Ascending aorta (tissue), 2 donors: ENCODE measurements around the gene DRC1. TPM values are rescaled to one million over a fixed set of nuclear protein-coding genes. Genes with fewer than 3 reads are reported as not detected.

Source experiments
- DNase-seq, 2 donors: peaks; one replicate each; pipeline ENCODE4 v3.0.0-alpha.2; 2019; ENCODE audit warnings: low spot score in 2 of 2
- H3K27ac ChIP-seq, 2 donors: fragments of 200-600 bp; sonication (generic); one replicate each; pipeline ENCODE4 v1.5.1; 2016 to 2017; ENCODE audit warnings: mild to moderate bottlenecking in 1 of 2
- H3K27me3 ChIP-seq: fragments of 200-600 bp; sonication (generic); one replicate; pipeline ENCODE4 v1.5.1; 2017
- H3K36me3 ChIP-seq, 2 donors: fragments of 200-600 bp; sonication (generic); one replicate each; pipeline ENCODE4 v1.5.1; 2016
- H3K4me1 ChIP-seq, 2 donors: fragments of 200-600 bp; sonication (generic); one replicate each; pipeline ENCODE4 v1.5.1; 2016 to 2017; ENCODE audit warnings: mild to moderate bottlenecking in 1 of 2
- H3K4me3 ChIP-seq, 2 donors: fragments of 200-600 bp; sonication (generic); one replicate each; pipeline ENCODE4 v1.5.1; 2016 to 2017; ENCODE audit warnings: mild to moderate bottlenecking in 1 of 2
- H3K9me3 ChIP-seq, 2 donors: fragments of 200-600 bp; sonication (generic); one replicate each; pipeline ENCODE4 v1.5.1; 2016
- intact Hi-C: fragments of 100-400 bp; cut with DNase I; formaldehyde crosslinking; loops from one replicate; pipeline ENCODE4 v1.15.1; 2023
- total RNA-seq: library from RNA; depleted of rRNA; stranded (reverse); fragments of >200 nt; gene quantifications from one replicate; pipeline ENCODE4 v1.1.0, GENCODE V29; 2016
- TF ChIP-seq, protein P1 (sequence below), 3 experiments: fragments of 200-600 bp in 2 of 3; fragments of 450-650 bp in 1 of 3; sonication (generic) in 2 of 3; IDR thresholded peaks; one replicate each; pipeline ENCODE4 v1.5.1; 2016 to 2019; ENCODE audit warnings: antibody characterized with exemption in 3 of 3, mild to moderate bottlenecking in 1 of 3, moderate library complexity in 1 of 3

DRC1 gene
- total RNA-seq, 1 donor from 2014 or later, result not detected

DNA sequence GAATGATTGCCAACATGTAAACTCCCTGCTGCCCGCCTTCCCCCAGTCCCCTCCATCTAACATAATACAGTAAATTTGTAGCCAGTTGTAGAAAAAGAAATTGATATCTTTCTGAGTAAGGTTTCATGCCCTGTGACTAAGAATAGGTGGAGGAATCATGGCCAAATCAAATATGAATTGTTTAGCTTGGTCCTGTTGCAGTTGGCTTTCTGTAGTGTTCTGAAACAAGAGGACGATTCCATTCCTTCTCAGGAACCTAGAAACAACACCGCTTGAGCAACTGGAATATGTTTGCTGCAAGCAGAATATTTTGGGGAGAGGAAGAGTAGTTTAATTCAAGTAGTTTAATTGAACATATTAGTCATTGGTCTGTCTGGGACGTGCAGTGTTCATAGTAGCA lies 7.0 kb upstream of the DRC1 start:
- Histone ChIP-seq H3K9me3 (no peaks in the 10 kb centered on the region), H3K36me3 (no peaks in the 10 kb centered on the region), H3K4me3 (no peak overlapping the region), H3K4me1 (peaks cover 0 to 4% of the 10 kb centered on the region in 2 donors), H3K27me3 (no peaks in the 10 kb centered on the region), H3K27ac (no peak overlapping the region)
- TF ChIP-seq, protein P1, sequence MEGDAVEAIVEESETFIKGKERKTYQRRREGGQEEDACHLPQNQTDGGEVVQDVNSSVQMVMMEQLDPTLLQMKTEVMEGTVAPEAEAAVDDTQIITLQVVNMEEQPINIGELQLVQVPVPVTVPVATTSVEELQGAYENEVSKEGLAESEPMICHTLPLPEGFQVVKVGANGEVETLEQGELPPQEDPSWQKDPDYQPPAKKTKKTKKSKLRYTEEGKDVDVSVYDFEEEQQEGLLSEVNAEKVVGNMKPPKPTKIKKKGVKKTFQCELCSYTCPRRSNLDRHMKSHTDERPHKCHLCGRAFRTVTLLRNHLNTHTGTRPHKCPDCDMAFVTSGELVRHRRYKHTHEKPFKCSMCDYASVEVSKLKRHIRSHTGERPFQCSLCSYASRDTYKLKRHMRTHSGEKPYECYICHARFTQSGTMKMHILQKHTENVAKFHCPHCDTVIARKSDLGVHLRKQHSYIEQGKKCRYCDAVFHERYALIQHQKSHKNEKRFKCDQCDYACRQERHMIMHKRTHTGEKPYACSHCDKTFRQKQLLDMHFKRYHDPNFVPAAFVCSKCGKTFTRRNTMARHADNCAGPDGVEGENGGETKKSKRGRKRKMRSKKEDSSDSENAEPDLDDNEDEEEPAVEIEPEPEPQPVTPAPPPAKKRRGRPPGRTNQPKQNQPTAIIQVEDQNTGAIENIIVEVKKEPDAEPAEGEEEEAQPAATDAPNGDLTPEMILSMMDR (IDR thresholded peaks at IDR 0.05), result no peak
- DNase-seq, result no peak
- intact Hi-C loops, result no loop called here

DNA sequence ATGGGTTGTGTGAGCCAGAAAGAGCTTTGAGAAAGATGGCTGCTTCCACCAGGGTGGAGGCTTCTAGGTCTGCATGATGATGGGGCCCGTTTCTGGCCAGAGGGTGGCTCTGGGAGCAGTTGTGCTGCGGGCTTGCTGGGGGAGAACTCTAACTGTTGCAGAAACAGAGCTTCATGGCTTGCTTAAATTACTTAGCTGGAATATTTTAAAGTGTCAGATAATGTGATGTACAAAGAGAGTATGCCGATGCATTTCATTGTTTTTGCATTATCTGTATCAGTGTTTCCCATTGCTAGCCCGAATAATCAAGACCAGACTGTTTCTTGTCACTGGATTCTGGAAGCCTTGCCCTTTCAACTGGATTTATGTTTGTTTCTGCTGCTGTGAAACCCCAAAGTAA lies 6.3 kb upstream of the DRC1 start:
- H3K27ac ChIP-seq, result no peak overlapping the region
- intact Hi-C loops, result no loop called here

DNA sequence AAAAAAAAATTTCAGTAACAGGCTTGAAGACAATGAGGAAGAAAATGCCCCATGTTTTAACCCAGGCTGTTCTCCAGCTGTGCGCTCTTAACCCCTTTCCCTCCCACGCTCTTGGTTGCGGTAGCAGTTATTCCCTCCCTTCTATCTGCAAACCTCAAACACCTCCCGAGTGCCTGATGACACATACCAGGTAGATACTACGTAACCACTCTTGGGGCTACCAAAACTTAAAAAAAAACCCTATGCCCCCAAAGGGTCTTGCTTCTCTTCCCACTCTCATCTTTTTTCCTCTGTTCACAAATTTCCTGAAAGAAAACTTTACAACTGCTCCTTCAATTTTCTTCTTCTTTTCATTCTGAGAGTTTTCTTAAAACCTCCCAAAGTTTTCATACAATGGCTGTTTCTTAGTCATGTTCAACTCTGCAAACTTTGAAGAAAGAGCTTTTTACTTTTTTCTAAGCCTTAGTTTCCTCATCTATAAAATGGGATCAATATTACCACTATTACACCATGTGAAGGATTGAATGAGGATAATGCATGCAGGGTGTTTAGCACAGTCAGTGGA lies 4.9 kb upstream of the DRC1 start:
- Histone ChIP-seq H3K27me3 (no peaks in the 10 kb centered on the region), H3K27ac (no peak overlapping the region), H3K4me1 (peaks cover 0 to 4% of the 10 kb centered on the region in 2 donors), H3K4me3 (no peak overlapping the region), H3K36me3 (no peaks in the 10 kb centered on the region), H3K9me3 (no peaks in the 10 kb centered on the region)
- intact Hi-C loops, result no loop called here
- TF ChIP-seq, protein P1 (IDR thresholded peaks at IDR 0.05), result no peak
- DNase-seq, result no peak

More for the DNA sequence above, 6.3 kb upstream of the DRC1 start:
- no peaks in the 10 kb centered on the region for H3K27me3 ChIP-seq
- H3K9me3 ChIP-seq, result no peaks in the 10 kb centered on the region
- peaks cover 0 to 4% of the 10 kb centered on the region in 2 donors for H3K4me1 ChIP-seq
- H3K36me3 ChIP-seq, result no peaks in the 10 kb centered on the region
- DNase-seq, result no peak
- TF ChIP-seq, protein P1 (IDR thresholded peaks at IDR 0.05), result no peak
- H3K4me3 ChIP-seq, result no peak overlapping the region

DNA sequence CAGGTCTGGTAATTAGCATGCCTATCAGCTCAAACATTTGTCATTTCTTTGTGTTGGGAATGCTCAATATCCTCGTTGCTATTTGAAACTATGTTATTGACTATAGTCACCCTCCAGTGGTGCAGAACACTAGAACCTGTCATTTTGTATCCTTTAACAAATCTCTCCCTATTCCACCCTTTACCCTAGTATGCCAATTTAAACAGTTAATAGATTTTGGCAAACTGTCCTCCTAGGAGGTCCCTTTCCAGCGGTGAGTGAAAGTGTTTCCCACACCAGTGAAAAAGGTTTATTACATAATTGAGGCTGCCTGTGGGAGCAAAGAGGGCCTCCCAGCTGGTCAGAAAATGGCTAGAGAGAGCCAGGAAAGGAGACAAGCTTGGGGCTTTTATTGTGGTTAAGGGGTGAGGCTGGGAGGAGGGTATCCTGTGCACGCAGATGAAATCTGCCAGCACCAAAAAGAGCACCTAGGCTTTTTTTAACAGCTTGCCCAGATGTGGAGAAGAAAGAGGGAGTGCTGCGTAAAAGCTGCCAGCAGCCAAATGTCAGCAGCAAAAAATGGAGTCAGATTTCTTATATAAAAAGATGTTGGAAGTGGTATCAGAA lies 1.8 kb upstream of the DRC1 start:
- Histone ChIP-seq H3K27ac (no peak overlapping the region), H3K27me3 (no peaks in the 10 kb centered on the region), H3K36me3 (no peaks in the 10 kb centered on the region), H3K4me3 (no peak overlapping the region), H3K9me3 (no peaks in the 10 kb centered on the region), H3K4me1 (peaks cover 0 to 4% of the 10 kb centered on the region in 2 donors)
- intact Hi-C loops, result no loop called here
- TF ChIP-seq, protein P1 (IDR thresholded peaks at IDR 0.05), result no peak
- DNase-seq, result no peak

DNA sequence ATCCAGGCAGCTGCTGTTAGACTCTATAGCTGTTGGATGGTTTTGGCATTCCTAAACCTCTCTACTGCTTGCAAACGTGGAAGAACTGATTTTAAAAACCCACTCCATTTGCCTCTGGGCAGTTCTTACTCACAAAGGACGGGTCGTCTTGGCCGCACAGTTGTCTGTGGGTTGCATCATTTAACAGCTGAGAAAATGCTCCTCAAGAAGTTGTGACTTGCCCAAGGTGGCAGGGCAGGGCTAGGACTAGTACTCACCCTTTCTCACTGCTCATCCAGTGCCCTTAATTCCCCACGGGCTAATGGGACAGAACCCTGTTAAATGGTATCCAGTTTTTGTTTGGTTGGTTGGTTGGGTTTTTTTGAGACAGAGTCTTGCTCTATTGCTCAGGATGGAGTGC lies 997 bp upstream of the DRC1 start:
- H3K36me3 ChIP-seq, result no peaks in the 10 kb centered on the region
- DNase-seq, result no peak
- H3K27me3 ChIP-seq, result no peaks in the 10 kb centered on the region
- no peaks in the 10 kb centered on the region for H3K9me3 ChIP-seq
- intact Hi-C loops, result no loop called here
- no peak overlapping the region for H3K4me3 ChIP-seq
- no peak overlapping the region for H3K27ac ChIP-seq
- TF ChIP-seq, protein P1 (IDR thresholded peaks at IDR 0.05), result no peak
- H3K4me1 ChIP-seq, result no peaks in the 10 kb centered on the region
